ENCODE results near the gene ZNF230. TPM values are rescaled to one million over a fixed set of nuclear protein-coding genes. Genes with fewer than 3 reads are reported as not detected.

ZNF230 gene
- total RNA-seq, 1 donor from 2014 or later, result 2.1 TPM

DNA sequence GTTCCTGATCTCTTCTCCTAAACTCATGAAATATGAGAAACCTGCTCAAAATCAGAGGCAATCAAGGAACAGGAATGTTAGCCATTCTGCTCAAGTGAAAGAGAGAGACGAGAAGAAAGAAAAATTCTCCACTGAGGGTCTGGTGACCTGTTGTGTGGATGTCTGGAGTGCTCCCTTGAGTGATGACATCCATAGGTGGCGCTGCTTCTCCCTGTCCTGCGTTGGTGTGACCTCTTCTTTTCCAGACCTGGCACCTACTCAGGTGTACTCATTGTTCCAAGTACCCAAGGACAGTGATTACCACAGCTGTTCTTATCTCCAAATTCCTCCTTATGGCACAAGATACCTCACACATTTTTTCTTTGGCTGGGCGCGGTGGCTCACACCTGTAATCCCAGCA lies 53.1 kb downstream of the ZNF230 start:
- Histone ChIP-seq H3K9me3 (ENCODE audit: insufficient read depth, low read depth, low read length) (peaks cover 5% of the 10 kb centered on the region), H3K27me3 (ENCODE audit: insufficient read depth, low read length) (no peaks in the 10 kb centered on the region), H3K4me3 (ENCODE audit: insufficient read depth, low read depth, low read length) (no peak overlapping the region), H4K20me1 (ENCODE audit: insufficient read depth, low read length) (no peaks in the 10 kb centered on the region), H3K4me1 (ENCODE audit: insufficient read depth, low read length) (peaks cover 12% of the 10 kb centered on the region), H2AFZ (ENCODE audit: low read depth, low read length) (no peak overlapping the region), H3K36me3 (ENCODE audit: insufficient read depth, low read length) (no peaks in the 10 kb centered on the region), H3K9ac (ENCODE audit: low read length) (no peak overlapping the region), H3K4me2 (ENCODE audit: low read length) (no peak overlapping the region), H3K79me2 (ENCODE audit: insufficient read depth, low read length) (peaks cover 16% of the 10 kb centered on the region), H3K27ac (ENCODE audit: low read depth, low read length) (no peak overlapping the region)
- peaks cover 5% of the 10 kb centered on the region for H3K4me1 Mint-ChIP-seq (ENCODE audit: low read depth, unreplicated experiment)
- peaks cover 8% of the 10 kb centered on the region for H3K9me3 Mint-ChIP-seq (ENCODE audit: unreplicated experiment)
- DNase-seq (ENCODE audit: low read depth) (no peak), FAIRE-seq (no peak)
- no peak overlapping the region for H3K4me3 Mint-ChIP-seq (ENCODE audit: unreplicated experiment)
- no peaks in the 10 kb centered on the region for H3K27me3 Mint-ChIP-seq (ENCODE audit: low read depth, unreplicated experiment)
- H3K36me3 Mint-ChIP-seq (ENCODE audit: low read depth, unreplicated experiment), result peaks cover 41% of the 10 kb centered on the region
- TF ChIP-seq, protein P1, sequence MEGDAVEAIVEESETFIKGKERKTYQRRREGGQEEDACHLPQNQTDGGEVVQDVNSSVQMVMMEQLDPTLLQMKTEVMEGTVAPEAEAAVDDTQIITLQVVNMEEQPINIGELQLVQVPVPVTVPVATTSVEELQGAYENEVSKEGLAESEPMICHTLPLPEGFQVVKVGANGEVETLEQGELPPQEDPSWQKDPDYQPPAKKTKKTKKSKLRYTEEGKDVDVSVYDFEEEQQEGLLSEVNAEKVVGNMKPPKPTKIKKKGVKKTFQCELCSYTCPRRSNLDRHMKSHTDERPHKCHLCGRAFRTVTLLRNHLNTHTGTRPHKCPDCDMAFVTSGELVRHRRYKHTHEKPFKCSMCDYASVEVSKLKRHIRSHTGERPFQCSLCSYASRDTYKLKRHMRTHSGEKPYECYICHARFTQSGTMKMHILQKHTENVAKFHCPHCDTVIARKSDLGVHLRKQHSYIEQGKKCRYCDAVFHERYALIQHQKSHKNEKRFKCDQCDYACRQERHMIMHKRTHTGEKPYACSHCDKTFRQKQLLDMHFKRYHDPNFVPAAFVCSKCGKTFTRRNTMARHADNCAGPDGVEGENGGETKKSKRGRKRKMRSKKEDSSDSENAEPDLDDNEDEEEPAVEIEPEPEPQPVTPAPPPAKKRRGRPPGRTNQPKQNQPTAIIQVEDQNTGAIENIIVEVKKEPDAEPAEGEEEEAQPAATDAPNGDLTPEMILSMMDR (IDR thresholded peaks at IDR 0.05; ENCODE audit: insufficient read depth, low read depth, low read length), result no peak
- TF ChIP-seq EZH2 (IDR thresholded peaks at IDR 0.05; ENCODE audit: insufficient read depth, low read length), result no peak
- no peak overlapping the region for H3K27ac Mint-ChIP-seq (ENCODE audit: unreplicated experiment)

DNA sequence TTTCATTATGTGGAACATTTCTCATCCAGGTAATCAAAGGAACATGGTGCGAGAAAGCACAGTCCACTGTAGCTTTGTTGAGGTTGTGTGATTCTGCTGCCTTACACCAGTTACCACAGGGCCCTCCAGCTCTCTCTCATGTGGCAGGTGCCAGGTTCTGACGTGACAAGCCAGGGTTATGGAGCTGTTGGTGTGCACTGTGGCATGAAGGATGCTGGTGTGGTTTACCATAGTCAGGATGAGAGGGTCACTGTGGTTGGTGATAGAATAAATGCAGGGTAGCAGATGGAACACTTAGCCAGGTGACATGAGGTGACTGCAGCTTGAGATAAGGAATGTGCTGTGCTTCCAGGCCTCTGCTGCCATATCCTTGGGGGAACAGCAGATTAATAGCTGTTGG lies 56.5 kb downstream of the ZNF230 start:
- Histone ChIP-seq H2AFZ (ENCODE audit: low read depth, low read length) (no peak overlapping the region), H3K27ac (ENCODE audit: low read depth, low read length) (no peak overlapping the region), H3K4me3 (ENCODE audit: insufficient read depth, low read depth, low read length) (no peak overlapping the region), H3K9me3 (ENCODE audit: insufficient read depth, low read depth, low read length) (peaks cover 5% of the 10 kb centered on the region), H3K4me1 (ENCODE audit: insufficient read depth, low read length) (no peaks in the 10 kb centered on the region), H3K79me2 (ENCODE audit: insufficient read depth, low read length) (peaks cover 3% of the 10 kb centered on the region), H3K9ac (ENCODE audit: low read length) (no peak overlapping the region), H4K20me1 (ENCODE audit: insufficient read depth, low read length) (no peaks in the 10 kb centered on the region), H3K4me2 (ENCODE audit: low read length) (no peak overlapping the region), H3K27me3 (ENCODE audit: insufficient read depth, low read length) (no peaks in the 10 kb centered on the region), H3K36me3 (ENCODE audit: insufficient read depth, low read length) (peaks cover 19% of the 10 kb centered on the region)
- peaks cover 8% of the 10 kb centered on the region for H3K9me3 Mint-ChIP-seq (ENCODE audit: unreplicated experiment)
- H3K27me3 Mint-ChIP-seq (ENCODE audit: low read depth, unreplicated experiment), result no peaks in the 10 kb centered on the region
- H3K27ac Mint-ChIP-seq (ENCODE audit: unreplicated experiment), result no peak overlapping the region
- TF ChIP-seq, protein P1 (IDR thresholded peaks at IDR 0.05; ENCODE audit: insufficient read depth, low read depth, low read length), result no peak
- TF ChIP-seq EZH2 (IDR thresholded peaks at IDR 0.05; ENCODE audit: insufficient read depth, low read length), result no peak
- FAIRE-seq (no peak), DNase-seq (ENCODE audit: low read depth) (no peak)
- H3K36me3 Mint-ChIP-seq (ENCODE audit: low read depth, unreplicated experiment), result peaks cover 55% of the 10 kb centered on the region
- no peak overlapping the region for H3K4me3 Mint-ChIP-seq (ENCODE audit: unreplicated experiment)
- H3K4me1 Mint-ChIP-seq (ENCODE audit: low read depth, unreplicated experiment), result no peaks in the 10 kb centered on the region

DNA sequence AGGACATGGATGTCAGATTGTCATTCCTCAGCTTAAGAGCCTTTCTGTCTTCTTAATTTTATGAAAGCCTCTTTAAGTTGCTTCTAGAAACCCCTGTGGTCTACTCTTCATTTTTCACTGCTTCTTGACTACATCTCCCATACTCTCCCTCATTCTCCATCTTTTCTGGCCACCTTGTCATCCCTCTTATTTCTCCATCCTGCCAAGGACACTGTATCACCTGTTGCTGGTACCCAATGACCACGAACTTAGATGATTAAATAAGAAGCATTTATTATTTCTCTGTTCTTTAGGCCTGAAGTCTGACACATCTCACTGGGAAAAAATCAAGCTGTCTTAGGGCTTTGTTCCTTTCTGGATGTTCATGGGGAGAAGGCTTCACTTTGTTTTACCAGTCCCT lies 58.3 kb downstream of the ZNF230 start:
- DNase-seq (ENCODE audit: low read depth) (no peak), FAIRE-seq (no peak)
- Mint-ChIP-seq H3K27me3 (ENCODE audit: low read depth, unreplicated experiment) (no peaks in the 10 kb centered on the region), H3K4me3 (ENCODE audit: unreplicated experiment) (no peak overlapping the region), H3K4me1 (ENCODE audit: low read depth, unreplicated experiment) (no peaks in the 10 kb centered on the region), H3K36me3 (ENCODE audit: low read depth, unreplicated experiment) (peaks cover 53% of the 10 kb centered on the region), H3K9me3 (ENCODE audit: unreplicated experiment) (peaks cover 10% of the 10 kb centered on the region), H3K27ac (ENCODE audit: unreplicated experiment) (no peak overlapping the region)
- Histone ChIP-seq H3K9me3 (ENCODE audit: insufficient read depth, low read depth, low read length) (peaks cover 10% of the 10 kb centered on the region), H3K4me1 (ENCODE audit: insufficient read depth, low read length) (no peaks in the 10 kb centered on the region), H3K36me3 (ENCODE audit: insufficient read depth, low read length) (peaks cover 27% of the 10 kb centered on the region), H3K4me2 (ENCODE audit: low read length) (no peak overlapping the region), H3K27me3 (ENCODE audit: insufficient read depth, low read length) (no peaks in the 10 kb centered on the region), H4K20me1 (ENCODE audit: insufficient read depth, low read length) (no peaks in the 10 kb centered on the region), H2AFZ (ENCODE audit: low read depth, low read length) (no peak overlapping the region), H3K9ac (ENCODE audit: low read length) (no peak overlapping the region), H3K79me2 (ENCODE audit: insufficient read depth, low read length) (no peaks in the 10 kb centered on the region), H3K27ac (ENCODE audit: low read depth, low read length) (no peak overlapping the region), H3K4me3 (ENCODE audit: insufficient read depth, low read depth, low read length) (no peak overlapping the region)
- no peak for TF ChIP-seq EZH2 (IDR thresholded peaks at IDR 0.05; ENCODE audit: insufficient read depth, low read length)
- TF ChIP-seq, protein P1 (IDR thresholded peaks at IDR 0.05; ENCODE audit: insufficient read depth, low read depth, low read length), result no peak

Other genes with a start within 250 kb of the ZNF230 start
- 35.0 and 37.0 TPM in 2 replicates for gene SMG9, start 248.0 kb upstream of the ZNF230 start, total RNA-seq
- 2.6 and 3.6 TPM in 2 replicates for gene KCNN4, start 222.0 kb upstream of the ZNF230 start, total RNA-seq
- gene LYPD5, start 200.5 kb upstream of the ZNF230 start, total RNA-seq, result not detected in 2 replicates
- gene ZNF283, start 175.6 kb upstream of the ZNF230 start, total RNA-seq, result 10.1 and 11.9 TPM in 2 replicates
- 6.4 and 6.6 TPM in 2 replicates for gene ZNF404, start 119.0 kb upstream of the ZNF230 start, total RNA-seq
- gene ZNF45, start 67.7 kb upstream of the ZNF230 start, total RNA-seq, result 13.8 and 15.8 TPM in 2 replicates
- 6.0 and 6.6 TPM in 2 replicates for gene ZNF221, start 51.7 kb upstream of the ZNF230 start, total RNA-seq
- gene ZNF155, start 18.8 kb upstream of the ZNF230 start, total RNA-seq, result 6.2 and 6.5 TPM in 2 replicates
- 4.0 and 5.5 TPM in 2 replicates for gene ZNF222, start 22.4 kb downstream of the ZNF230 start, total RNA-seq
- gene ZNF223, start 49.1 kb downstream of the ZNF230 start, total RNA-seq, result 3.5 and 4.1 TPM in 2 replicates
- 3.6 and 3.7 TPM in 2 replicates for gene ZNF284, start 69.2 kb downstream of the ZNF230 start, total RNA-seq
- 24.6 and 25.2 TPM in 2 replicates for gene ZNF224, start 91.4 kb downstream of the ZNF230 start, total RNA-seq
- gene ZNF225, start 110.4 kb downstream of the ZNF230 start, total RNA-seq, result 4.5 and 4.7 TPM in 2 replicates
- gene ZNF234, start 138.6 kb downstream of the ZNF230 start, total RNA-seq, result 9.0 and 11.6 TPM in 2 replicates
- 24.4 and 27.6 TPM in 2 replicates for gene ZNF226, start 162.1 kb downstream of the ZNF230 start, total RNA-seq
- gene ZNF227, start 209.6 kb downstream of the ZNF230 start, total RNA-seq, result 10.7 and 18.2 TPM in 2 replicates